ENCODE measurements around the gene FBXO42. TPM values are rescaled to one million over a fixed set of nuclear protein-coding genes. Genes with fewer than 3 reads are reported as not detected.

FBXO42 gene
- total and polyA plus RNA-seq, 9 of the 15 experiments (the other 6 are each of a cell fraction or from before 2014, with no cell fraction given): 7.2 to 24.8 (median 17.4) TPM

- TF ChIP-seq ZBTB2 (IDR thresholded peaks at IDR 0.05) (peak; percentile 68; the same call in 1 of the 2 replicates), ZNF766 (CRISPR knock-in tag; conservative IDR thresholded peaks at IDR 0.05) (peak; percentile 82; the same call in 1 of the 2 replicates), ZNF717 (CRISPR knock-in tag; IDR thresholded peaks at IDR 0.05) (no peak), TCF7 (IDR thresholded peaks at IDR 0.05; ENCODE audit: borderline replicate concordance) (0 out of 2 replicates have a peak, but pooled peaks have one; percentile 33), U2AF2 (optimal IDR thresholded peaks at IDR 0.05; ENCODE audit: low read depth, low read length) (no peak), PCBP2 (IDR thresholded peaks at IDR 0.05; ENCODE audit: low read depth, low read length, poor library complexity, severe bottlenecking) (no peak), ZNF133 (CRISPR knock-in tag; IDR thresholded peaks at IDR 0.05) (no peak), SIX5 (IDR thresholded peaks at IDR 0.05; ENCODE audit: borderline replicate concordance in 1 of 2, insufficient read depth in 1 of 2, low read depth in 1 of 2, low read length in 2 of 2) (no peak), TAL1 (IDR thresholded peaks at IDR 0.05) (peak; percentile 96), MAFG (tag; conservative IDR thresholded peaks at IDR 0.05) (peak; percentile 91), SAFB (IDR thresholded peaks at IDR 0.05; ENCODE audit: borderline replicate concordance, low read depth, low read length) (no peak), ZNF77 (CRISPR knock-in tag; IDR thresholded peaks at IDR 0.05) (no peak), KDM4B (IDR thresholded peaks at IDR 0.05; ENCODE audit: borderline replicate concordance in 2 of 2, low read depth in 1 of 2) (0 out of 4 replicates have a peak, but pooled peaks of 1 of the 2 experiments have one; percentile 13), ZNF3 (CRISPR knock-in tag; IDR thresholded peaks at IDR 0.05) (no peak), ERF (CRISPR knock-in tag; IDR thresholded peaks at IDR 0.05) (0 out of 2 replicates have a peak, but pooled peaks have one; percentile 69), HDAC3 (IDR thresholded peaks at IDR 0.05; ENCODE audit: borderline replicate concordance, partially characterized antibody) (peak; percentile 95), EP400 (IDR thresholded peaks at IDR 0.05) (peak; percentile 43), FOS (IDR thresholded peaks at IDR 0.05; ENCODE audit: extremely low read depth, insufficient read length) (peak; percentile 12), ZNF668 (CRISPR knock-in tag; IDR thresholded peaks at IDR 0.05) (0 out of 2 replicates have a peak, but pooled peaks have one; percentile 24), MTA3 (IDR thresholded peaks at IDR 0.05; ENCODE audit: borderline replicate concordance) (peak; percentile 89), ZNF232 (CRISPR knock-in tag; IDR thresholded peaks at IDR 0.05) (no peak), CREB3 (tag; conservative IDR thresholded peaks at IDR 0.05; ENCODE audit: low read depth) (peak; percentile 78), ZNF212 (CRISPR knock-in tag; IDR thresholded peaks at IDR 0.05) (no peak), MCM7 (IDR thresholded peaks at IDR 0.05) (no peak), GATAD2B (IDR thresholded peaks at IDR 0.05; ENCODE audit: borderline replicate concordance) (peak; percentile 82; the same call in 1 of the 2 replicates), POLR2AphosphoS5 (IDR thresholded peaks at IDR 0.05; ENCODE audit: control insufficient read depth, insufficient read depth, low read depth, low read length) (peak; percentile 92), BRD9 (IDR thresholded peaks at IDR 0.05; ENCODE audit: low read depth, partially characterized antibody) (no peak)
These were observed 85.7 kb downstream of the FBXO42 start (continued) for GRCh38 chr1:16266411-16267118.

Data from K562 (cell line).